Smooth muscle cell (in vitro differentiated cells): ENCODE results near the gene PC. TPM values are rescaled to one million over a fixed set of nuclear protein-coding genes. Genes with fewer than 3 reads are reported as not detected.

Experiments used
- DNase-seq: peaks from one replicate; lab custom pipeline; 2025; ENCODE audit not compliant: unreplicated experiment; lab: John Stamatoyannopoulos, UW
- H2AFZ ChIP-seq: fragments of 200-600 bp; sonication (generic); 2 replicates; pipeline ENCODE4 v1.6.0; 2016; ENCODE audit warnings: antibody characterized with exemption, low read depth, mild to moderate bottlenecking
- H3F3A ChIP-seq: fragments of 200-600 bp; sonication (generic); 2 replicates; pipeline ENCODE4 v1.6.0; 2017; ENCODE audit warnings: antibody characterized with exemption, low read depth
- H3K27ac ChIP-seq: fragments of 200-600 bp; sonication (generic); 2 replicates; pipeline ENCODE4 v1.5.1; 2016; ENCODE audit warnings: low read depth, mild to moderate bottlenecking
- H3K27me3 ChIP-seq: fragments of 200-600 bp; sonication (generic); 2 replicates; pipeline ENCODE4 v1.6.1; 2016; ENCODE audit warnings: low read depth, mild to moderate bottlenecking
- H3K36me3 ChIP-seq: fragments of 200-600 bp; sonication (generic); 2 replicates; pipeline ENCODE4 v1.5.1; 2016; ENCODE audit warnings: low read depth
- H3K4me1 ChIP-seq: fragments of 200-600 bp; sonication (generic); 2 replicates; pipeline ENCODE4 v1.5.1; 2016; ENCODE audit warnings: low read depth
- H3K4me2 ChIP-seq: fragments of 200-600 bp; sonication (generic); 2 replicates; pipeline ENCODE4 v1.6.0; 2016; ENCODE audit warnings: mild to moderate bottlenecking
- H3K4me3 ChIP-seq: fragments of 200-600 bp; sonication (generic); 2 replicates; pipeline ENCODE4 v1.5.1; 2016; ENCODE audit warnings: mild to moderate bottlenecking
- H3K79me2 ChIP-seq: fragments of 200-600 bp; sonication (generic); 2 replicates; pipeline ENCODE4 v1.6.0; 2016; ENCODE audit warnings: low read depth, mild to moderate bottlenecking
- H3K9ac ChIP-seq: fragments of 200-600 bp; sonication (generic); 2 replicates; pipeline ENCODE4 v1.6.0; 2016; ENCODE audit warnings: low read depth
- H3K9me3 ChIP-seq: fragments of 200-600 bp; sonication (generic); replicated peaks from 2 replicates; pipeline ENCODE4 v1.5.1; 2016; ENCODE audit warnings: low read depth
- H4K20me1 ChIP-seq: fragments of 200-600 bp; sonication (generic); 2 replicates; pipeline ENCODE4 v1.6.0; 2016; ENCODE audit warnings: low read depth
- CTCF ChIP-seq: fragments of 200-600 bp; sonication (generic); IDR thresholded peaks from 2 replicates; pipeline ENCODE4 v1.5.1; 2017; ENCODE audit warnings: borderline replicate concordance, mild to moderate bottlenecking, antibody characterized with exemption; ENCODE audit not compliant: insufficient read depth, poor library complexity, severe bottlenecking
- WGBS: methylation state at CpG from one replicate; pipeline ENCODE4 v1.1.7; 2016; ENCODE audit warnings: low lambda C conversion rate; 5-methylcytosine and 5-hydroxymethylcytosine counted together
- polyA plus RNA-seq: library from polyadenylated mRNA; unstranded; fragments of >200 nt; fragmentation: Nextera tagmentation; extraction: Ambion mirVana; gene quantifications from 2 replicates; pipeline ENCODE4 v1.2.1, GENCODE V29; 2016
- total RNA-seq: library from RNA; depleted of rRNA; stranded (reverse); fragments of >200 nt; gene quantifications from 2 replicates; pipeline ENCODE4 v1.2.3, GENCODE V29; 2014

PC gene
- total and polyA plus RNA-seq, 2 experiments from 2014 or later: 11.8 to 36.1 TPM

- H3K79me2 ChIP-seq: no peaks in the 10 kb centered on the region
- no peak overlapping the region for H2AFZ ChIP-seq
- no peaks in the 10 kb centered on the region for H3F3A ChIP-seq
- H3K9ac ChIP-seq: no peak overlapping the region
- no peak overlapping the region for H3K4me2 ChIP-seq
- peaks cover 13% of the 10 kb centered on the region for H3K4me1 ChIP-seq
- H3K4me3 ChIP-seq: no peak overlapping the region
- no peaks in the 10 kb centered on the region for H3K9me3 ChIP-seq
- H3K27me3 ChIP-seq: no peaks in the 10 kb centered on the region
- H3K36me3 ChIP-seq: no peaks in the 10 kb centered on the region
- no peak for DNase-seq
- TF ChIP-seq CTCF: no peak
- H4K20me1 ChIP-seq: no peaks in the 10 kb centered on the region
- H3K27ac ChIP-seq: no peak overlapping the region
- 92% methylated on average over 3 of the region's 3 CpGs for WGBS
Observed at GRCh38 chr11:66918741-66919140, 39.4 kb downstream of the PC start.

- H3K27ac ChIP-seq: no peak overlapping the region
- no peak overlapping the region for H3K4me2 ChIP-seq
- H3F3A ChIP-seq: no peaks in the 10 kb centered on the region
- no peaks in the 10 kb centered on the region for H3K79me2 ChIP-seq
- no peak for DNase-seq
- no peak for TF ChIP-seq CTCF
- H3K36me3 ChIP-seq: no peaks in the 10 kb centered on the region
- peaks cover 10% of the 10 kb centered on the region for H3K4me1 ChIP-seq
- H3K9me3 ChIP-seq: no peaks in the 10 kb centered on the region
- H3K9ac ChIP-seq: no peak overlapping the region
- H3K4me3 ChIP-seq: no peak overlapping the region
- no peak overlapping the region for H2AFZ ChIP-seq
- no peaks in the 10 kb centered on the region for H3K27me3 ChIP-seq
- no peaks in the 10 kb centered on the region for H4K20me1 ChIP-seq
- 91% methylated on average over 7 of the region's 7 CpGs for WGBS
Observed at GRCh38 chr11:66915866-66916265, 42.3 kb downstream of the PC start.

GRCh38 chr11:66915046-66915832, 42.9 kb downstream of the PC start:
- Histone ChIP-seq H3K27me3 (no peaks in the 10 kb centered on the region), H3K79me2 (no peaks in the 10 kb centered on the region), H3K27ac (no peak overlapping the region), H3K9ac (no peak overlapping the region), H3K4me1 (peaks cover 9% of the 10 kb centered on the region), H3K4me2 (no peak overlapping the region), H3K9me3 (no peaks in the 10 kb centered on the region), H3K4me3 (no peak overlapping the region), H4K20me1 (no peaks in the 10 kb centered on the region), H3K36me3 (no peaks in the 10 kb centered on the region), H3F3A (no peaks in the 10 kb centered on the region), H2AFZ (no peak overlapping the region)
- WGBS: 89% methylated on average over 14 of the region's 14 CpGs
- no peak for DNase-seq
- TF ChIP-seq CTCF: no peak

GRCh38 chr11:66914505-66914904, 43.7 kb downstream of the PC start:
- H3K9me3 ChIP-seq: no peaks in the 10 kb centered on the region
- H3K4me2 ChIP-seq: no peak overlapping the region
- no peak overlapping the region for H3K4me3 ChIP-seq
- DNase-seq: no peak
- no peaks in the 10 kb centered on the region for H3K79me2 ChIP-seq
- WGBS: 88% methylated on average over 5 of the region's 5 CpGs
- no peaks in the 10 kb centered on the region for H4K20me1 ChIP-seq
- no peak for TF ChIP-seq CTCF
- no peak overlapping the region for H2AFZ ChIP-seq
- H3F3A ChIP-seq: no peaks in the 10 kb centered on the region
- no peak overlapping the region for H3K27ac ChIP-seq
- no peaks in the 10 kb centered on the region for H3K27me3 ChIP-seq
- H3K9ac ChIP-seq: no peak overlapping the region
- peaks cover 9% of the 10 kb centered on the region for H3K4me1 ChIP-seq
- no peaks in the 10 kb centered on the region for H3K36me3 ChIP-seq
